ENCODE data around the gene BRINP2.

BRINP2 gene

DNA sequence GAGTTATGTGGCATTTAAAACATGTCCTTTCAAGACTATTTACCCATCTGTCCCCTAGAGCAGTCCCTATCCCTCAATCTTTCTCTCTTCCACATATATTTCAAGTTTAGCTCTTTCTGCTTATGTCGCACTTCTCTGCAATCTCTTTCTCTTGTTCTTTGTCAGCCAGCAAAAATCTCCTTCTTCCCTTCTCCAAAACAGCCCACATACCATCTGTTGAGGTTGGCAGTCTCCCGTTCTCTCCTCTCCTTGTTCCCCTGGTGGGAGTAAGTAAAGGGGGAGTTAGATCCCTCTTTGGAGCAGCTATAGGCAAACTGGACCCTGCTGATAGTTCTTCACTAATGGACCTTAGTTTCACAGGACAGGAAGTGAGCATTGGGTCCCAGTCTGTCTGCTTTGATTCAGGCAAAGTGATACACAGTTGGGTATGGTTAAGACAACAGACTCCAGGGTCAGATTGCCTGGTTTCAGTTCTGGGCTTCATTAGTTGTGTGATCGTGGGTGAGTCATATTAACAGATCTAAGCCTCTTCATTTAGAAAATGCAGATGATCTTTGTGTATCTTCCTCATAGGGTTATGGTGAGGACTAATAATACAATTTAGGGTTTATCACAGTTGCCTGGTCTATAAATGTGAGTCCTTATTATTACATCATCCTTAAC is 19.7 kb downstream of the BRINP2 start:
- TF ChIP-seq, protein P1, sequence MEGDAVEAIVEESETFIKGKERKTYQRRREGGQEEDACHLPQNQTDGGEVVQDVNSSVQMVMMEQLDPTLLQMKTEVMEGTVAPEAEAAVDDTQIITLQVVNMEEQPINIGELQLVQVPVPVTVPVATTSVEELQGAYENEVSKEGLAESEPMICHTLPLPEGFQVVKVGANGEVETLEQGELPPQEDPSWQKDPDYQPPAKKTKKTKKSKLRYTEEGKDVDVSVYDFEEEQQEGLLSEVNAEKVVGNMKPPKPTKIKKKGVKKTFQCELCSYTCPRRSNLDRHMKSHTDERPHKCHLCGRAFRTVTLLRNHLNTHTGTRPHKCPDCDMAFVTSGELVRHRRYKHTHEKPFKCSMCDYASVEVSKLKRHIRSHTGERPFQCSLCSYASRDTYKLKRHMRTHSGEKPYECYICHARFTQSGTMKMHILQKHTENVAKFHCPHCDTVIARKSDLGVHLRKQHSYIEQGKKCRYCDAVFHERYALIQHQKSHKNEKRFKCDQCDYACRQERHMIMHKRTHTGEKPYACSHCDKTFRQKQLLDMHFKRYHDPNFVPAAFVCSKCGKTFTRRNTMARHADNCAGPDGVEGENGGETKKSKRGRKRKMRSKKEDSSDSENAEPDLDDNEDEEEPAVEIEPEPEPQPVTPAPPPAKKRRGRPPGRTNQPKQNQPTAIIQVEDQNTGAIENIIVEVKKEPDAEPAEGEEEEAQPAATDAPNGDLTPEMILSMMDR (IDR thresholded peaks at IDR 0.05; ENCODE audit: low read length): no peak
- no peak for TF ChIP-seq EZH2 (IDR thresholded peaks at IDR 0.05; ENCODE audit: borderline replicate concordance, low read length)
- no peaks in the 10 kb centered on the region for H3K36me3 ChIP-seq (ENCODE audit: insufficient read depth, low read length)
- no peaks in the 10 kb centered on the region for H3K27me3 ChIP-seq (ENCODE audit: insufficient read depth, low read length)
- H3K9ac ChIP-seq (ENCODE audit: low read length): no peak overlapping the region
- no peaks in the 10 kb centered on the region for H3F3A ChIP-seq (ENCODE audit: insufficient read depth, low read length)
- H3K9me3 ChIP-seq (ENCODE audit: low read length): no peaks in the 10 kb centered on the region
- no peak overlapping the region for H3K4me3 ChIP-seq (ENCODE audit: low read depth, low read length, poor library complexity, severe bottlenecking)
- no peak overlapping the region for H2AFZ ChIP-seq (ENCODE audit: low read length)
- H3K4me2 ChIP-seq (ENCODE audit: low read length): no peak overlapping the region
- no peaks in the 10 kb centered on the region for H3K9me2 ChIP-seq (ENCODE audit: low read depth, low read length)
- no peaks in the 10 kb centered on the region for H3K79me2 ChIP-seq (ENCODE audit: insufficient read depth, low read length)
- H3K27ac ChIP-seq (ENCODE audit: low read depth, low read length, poor library complexity, severe bottlenecking): no peak overlapping the region
- no peaks in the 10 kb centered on the region for H4K20me1 ChIP-seq (ENCODE audit: insufficient read depth, low read length)
- H3K4me1 ChIP-seq (ENCODE audit: insufficient read depth, low read length, severe bottlenecking): no peaks in the 10 kb centered on the region

DNA sequence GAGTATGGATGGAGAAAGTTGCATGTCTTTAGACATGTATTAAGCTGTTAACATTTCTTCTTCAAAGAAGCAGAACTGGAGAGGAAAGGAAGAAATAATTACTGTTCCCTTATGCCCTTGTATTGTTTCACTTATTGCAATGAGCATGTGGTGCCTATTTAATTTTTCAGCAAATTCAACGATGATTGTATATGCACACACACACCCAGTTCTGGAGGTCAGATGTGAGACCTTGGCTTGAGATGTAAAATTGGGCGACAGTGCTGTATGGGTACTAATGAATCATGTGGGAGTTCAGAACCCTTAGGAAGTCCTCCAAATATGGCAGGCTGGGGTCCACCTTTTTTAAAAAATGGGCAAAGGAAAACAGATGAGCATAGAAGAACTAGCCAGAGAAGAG is 27.5 kb downstream of the BRINP2 start:
- no peaks in the 10 kb centered on the region for H4K20me1 ChIP-seq (ENCODE audit: insufficient read depth, low read length)
- no peak overlapping the region for H3K9ac ChIP-seq (ENCODE audit: low read length)
- H3K4me3 ChIP-seq (ENCODE audit: low read depth, low read length, poor library complexity, severe bottlenecking): no peak overlapping the region
- H3K9me3 ChIP-seq (ENCODE audit: low read length): no peaks in the 10 kb centered on the region
- H3K79me2 ChIP-seq (ENCODE audit: insufficient read depth, low read length): no peaks in the 10 kb centered on the region
- no peaks in the 10 kb centered on the region for H3F3A ChIP-seq (ENCODE audit: insufficient read depth, low read length)
- H2AFZ ChIP-seq (ENCODE audit: low read length): no peak overlapping the region
- no peak overlapping the region for H3K27ac ChIP-seq (ENCODE audit: low read depth, low read length, poor library complexity, severe bottlenecking)
- H3K27me3 ChIP-seq (ENCODE audit: insufficient read depth, low read length): no peaks in the 10 kb centered on the region
- H3K9me2 ChIP-seq (ENCODE audit: low read depth, low read length): no peaks in the 10 kb centered on the region
- H3K4me2 ChIP-seq (ENCODE audit: low read length): no peak overlapping the region
- no peaks in the 10 kb centered on the region for H3K4me1 ChIP-seq (ENCODE audit: insufficient read depth, low read length, severe bottlenecking)
- TF ChIP-seq EZH2 (IDR thresholded peaks at IDR 0.05; ENCODE audit: borderline replicate concordance, low read length): no peak
- TF ChIP-seq, protein P1 (IDR thresholded peaks at IDR 0.05; ENCODE audit: low read length): no peak
- H3K36me3 ChIP-seq (ENCODE audit: insufficient read depth, low read length): no peaks in the 10 kb centered on the region

DNA sequence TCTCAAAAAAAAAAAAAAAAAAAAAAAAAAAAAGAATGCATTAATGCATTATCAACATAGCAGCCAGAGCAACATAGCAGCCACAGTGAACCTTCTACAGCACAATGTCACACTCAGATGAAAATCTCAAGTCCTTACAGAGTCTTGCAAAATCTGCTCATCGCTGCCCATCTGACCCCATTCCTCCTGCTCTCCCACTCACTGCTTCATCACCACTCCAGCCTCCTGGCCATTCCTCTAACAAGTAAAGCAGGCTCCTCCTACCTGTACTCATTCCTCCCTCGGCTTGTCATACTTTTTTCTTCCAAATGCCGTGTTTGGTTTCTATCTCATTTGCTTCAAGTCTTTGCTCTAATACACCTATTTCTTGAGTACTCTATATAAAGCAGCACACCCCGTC is 29.5 kb downstream of the BRINP2 start:
- Histone ChIP-seq H4K20me1 (ENCODE audit: insufficient read depth, low read length) (no peaks in the 10 kb centered on the region), H3K9me2 (ENCODE audit: low read depth, low read length) (no peaks in the 10 kb centered on the region), H3K27ac (ENCODE audit: low read depth, low read length, poor library complexity, severe bottlenecking) (no peak overlapping the region), H3K27me3 (ENCODE audit: insufficient read depth, low read length) (no peaks in the 10 kb centered on the region), H3K36me3 (ENCODE audit: insufficient read depth, low read length) (no peaks in the 10 kb centered on the region), H2AFZ (ENCODE audit: low read length) (no peak overlapping the region), H3K4me2 (ENCODE audit: low read length) (no peak overlapping the region), H3K4me3 (ENCODE audit: low read depth, low read length, poor library complexity, severe bottlenecking) (no peak overlapping the region), H3F3A (ENCODE audit: insufficient read depth, low read length) (no peaks in the 10 kb centered on the region), H3K9ac (ENCODE audit: low read length) (no peak overlapping the region), H3K79me2 (ENCODE audit: insufficient read depth, low read length) (no peaks in the 10 kb centered on the region), H3K9me3 (ENCODE audit: low read length) (no peaks in the 10 kb centered on the region), H3K4me1 (ENCODE audit: insufficient read depth, low read length, severe bottlenecking) (no peaks in the 10 kb centered on the region)
- no peak for TF ChIP-seq EZH2 (IDR thresholded peaks at IDR 0.05; ENCODE audit: borderline replicate concordance, low read length)
- TF ChIP-seq, protein P1 (IDR thresholded peaks at IDR 0.05; ENCODE audit: low read length): no peak
